ENCODE results near the gene IQCM.
"Not testable (repeated sequence)": the region's sequence is repeated elsewhere in the genome, so short reads cannot be mapped to it uniquely, and the experiment has no call there.

IQCM gene

GRCh38 chr4:149489321-149489720 lies 326.3 kb downstream of the IQCM start:
- no peak for DNase-seq (ENCODE audit: extremely low spot score)
- TF ChIP-seq CTCF (IDR thresholded peaks at IDR 0.05; ENCODE audit: control extremely low read depth, extremely low read depth, low read depth, missing control alignments): no peak
- POLR2A ChIA-PET: no interaction called here
- CTCF ChIA-PET: no interaction called here

- ChIA-PET CTCF (no interaction called here), POLR2A (no interaction called here)
- DNase-seq (ENCODE audit: extremely low spot score): no peak
- no peak for TF ChIP-seq CTCF (IDR thresholded peaks at IDR 0.05; ENCODE audit: control extremely low read depth, extremely low read depth, low read depth, missing control alignments)
Observed at GRCh38 chr4:149486861-149487260, 328.8 kb downstream of the IQCM start.

- DNase-seq (ENCODE audit: extremely low spot score); CTCF ChIA-PET: not testable (repeated sequence)
Observed at GRCh38 chr4:149468669-149469068, 347.0 kb downstream of the IQCM start.

GRCh38 chr4:149466446-149466845 lies 349.2 kb downstream of the IQCM start:
- ChIA-PET POLR2A (no interaction called here), CTCF (no interaction called here)
- no peak for DNase-seq (ENCODE audit: extremely low spot score)
- no peak for TF ChIP-seq CTCF (IDR thresholded peaks at IDR 0.05; ENCODE audit: control extremely low read depth, extremely low read depth, low read depth, missing control alignments)

More at GRCh38 chr4:149468669-149469068, 347.0 kb downstream of the IQCM start:
- POLR2A ChIA-PET: not testable (repeated sequence)

GRCh38 chr4:149465955-149466354 lies 349.7 kb downstream of the IQCM start:
- TF ChIP-seq CTCF (IDR thresholded peaks at IDR 0.05; ENCODE audit: control extremely low read depth, extremely low read depth, low read depth, missing control alignments): no peak
- ChIA-PET POLR2A (no interaction called here), CTCF (no interaction called here)
- DNase-seq (ENCODE audit: extremely low spot score): no peak

- CTCF ChIA-PET: no interaction called here
- TF ChIP-seq CTCF (IDR thresholded peaks at IDR 0.05; ENCODE audit: control extremely low read depth, extremely low read depth, low read depth, missing control alignments): no peak
- DNase-seq (ENCODE audit: extremely low spot score): no peak
- POLR2A ChIA-PET: no interaction called here
Observed at GRCh38 chr4:149443537-149443936, 372.1 kb downstream of the IQCM start.

- POLR2A ChIA-PET: no interaction called here
- DNase-seq (ENCODE audit: extremely low spot score): no peak
- CTCF ChIA-PET: no interaction called here
- no peak for TF ChIP-seq CTCF (IDR thresholded peaks at IDR 0.05; ENCODE audit: control extremely low read depth, extremely low read depth, low read depth, missing control alignments)
Observed at GRCh38 chr4:149441338-149441737, 374.3 kb downstream of the IQCM start.

Data from GM10248 (cell line).